ENCODE measurements around the gene NT5DC2. TPM values are rescaled to one million over a fixed set of nuclear protein-coding genes. Genes with fewer than 3 reads are reported as not detected.

NT5DC2 gene
- total RNA-seq, 2 donors from 2014 or later, result 288 to 341 TPM

DNA sequence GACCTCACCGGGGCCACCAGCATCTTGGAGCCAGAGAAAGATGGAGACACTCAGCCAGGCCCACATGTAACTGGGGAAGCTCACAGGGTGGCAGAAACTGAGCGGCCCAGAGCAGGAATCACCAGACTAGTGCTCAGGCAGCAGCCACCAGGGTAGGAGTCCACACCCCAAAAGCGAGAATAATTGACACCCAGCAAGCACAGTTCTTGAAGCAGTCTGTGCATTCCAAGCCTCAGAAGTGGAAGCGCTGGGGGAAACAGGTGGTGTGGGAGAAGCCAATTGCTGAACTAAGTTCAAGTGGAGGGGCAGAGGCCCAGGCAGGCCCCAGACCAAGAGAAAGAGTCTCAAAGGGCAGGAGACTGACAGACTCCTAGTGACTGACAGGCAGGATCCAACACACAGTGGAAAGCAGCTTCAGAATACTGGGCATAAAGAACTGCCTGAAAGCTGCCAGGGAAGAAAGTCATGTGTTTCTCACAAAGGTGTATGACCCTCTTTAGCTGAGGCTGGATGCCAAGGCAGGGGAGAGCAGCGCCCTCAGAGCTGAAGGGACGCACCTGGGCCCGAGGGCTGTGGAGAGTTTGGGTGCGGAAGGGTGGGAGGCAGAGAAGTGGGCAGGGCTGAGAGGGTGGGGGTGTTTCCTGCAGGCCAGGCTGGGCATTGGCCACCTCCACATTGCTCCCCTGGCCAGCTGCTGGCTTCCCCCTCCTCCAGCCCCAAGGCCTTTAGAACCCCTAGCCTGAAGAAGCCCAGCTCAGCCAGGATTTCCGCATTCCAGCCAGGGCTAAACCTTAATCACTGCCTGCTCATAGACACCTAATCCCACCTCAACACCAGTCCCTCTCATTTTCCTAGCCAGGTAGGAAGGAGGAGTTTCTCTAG is 7.7 kb downstream of the NT5DC2 start:
- TF ChIP-seq, protein P1, sequence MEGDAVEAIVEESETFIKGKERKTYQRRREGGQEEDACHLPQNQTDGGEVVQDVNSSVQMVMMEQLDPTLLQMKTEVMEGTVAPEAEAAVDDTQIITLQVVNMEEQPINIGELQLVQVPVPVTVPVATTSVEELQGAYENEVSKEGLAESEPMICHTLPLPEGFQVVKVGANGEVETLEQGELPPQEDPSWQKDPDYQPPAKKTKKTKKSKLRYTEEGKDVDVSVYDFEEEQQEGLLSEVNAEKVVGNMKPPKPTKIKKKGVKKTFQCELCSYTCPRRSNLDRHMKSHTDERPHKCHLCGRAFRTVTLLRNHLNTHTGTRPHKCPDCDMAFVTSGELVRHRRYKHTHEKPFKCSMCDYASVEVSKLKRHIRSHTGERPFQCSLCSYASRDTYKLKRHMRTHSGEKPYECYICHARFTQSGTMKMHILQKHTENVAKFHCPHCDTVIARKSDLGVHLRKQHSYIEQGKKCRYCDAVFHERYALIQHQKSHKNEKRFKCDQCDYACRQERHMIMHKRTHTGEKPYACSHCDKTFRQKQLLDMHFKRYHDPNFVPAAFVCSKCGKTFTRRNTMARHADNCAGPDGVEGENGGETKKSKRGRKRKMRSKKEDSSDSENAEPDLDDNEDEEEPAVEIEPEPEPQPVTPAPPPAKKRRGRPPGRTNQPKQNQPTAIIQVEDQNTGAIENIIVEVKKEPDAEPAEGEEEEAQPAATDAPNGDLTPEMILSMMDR (conservative IDR thresholded peaks at IDR 0.05), result no peak
- Mint-ChIP-seq H3K27ac (no peak overlapping the region), H3K27me3 (ENCODE audit: insufficient read depth) (no peaks in the 10 kb centered on the region), H3K4me3 (no peak overlapping the region), H3K4me1 (no peaks in the 10 kb centered on the region), H3K36me3 (ENCODE audit: low read depth) (peaks cover 34% of the 10 kb centered on the region), H3K9me3 (no peaks in the 10 kb centered on the region)
- H3K9ac ChIP-seq (ENCODE audit: extremely low read depth, low read length, poor library complexity, severe bottlenecking), result no peak overlapping the region
- H3K9me3 ChIP-seq (ENCODE audit: control insufficient read depth, low read length), result no peaks in the 10 kb centered on the region
- no peaks in the 10 kb centered on the region for H3K4me1 ChIP-seq (ENCODE audit: control insufficient read depth, insufficient read depth, low read length)
- 88 to 93% methylated on average over 3 to 9 of the region's 9 CpGs for WGBS, 2 experiments (ENCODE audit: insufficient coverage in 1 of 2, insufficient read length in 1 of 2)
- peaks cover 60% of the 10 kb centered on the region for H3K36me3 ChIP-seq (ENCODE audit: control insufficient read depth, insufficient read depth, low read length)
- H3K4me3 ChIP-seq (ENCODE audit: low read length), result no peak overlapping the region
- DNase-seq, result no peak
- H3K27ac ChIP-seq (ENCODE audit: low read depth, low read length), result peak overlapping the region; percentile 24
- no peaks in the 10 kb centered on the region for H3K27me3 ChIP-seq (ENCODE audit: control insufficient read depth, insufficient read depth, low read length, poor library complexity, severe bottlenecking)

DNA sequence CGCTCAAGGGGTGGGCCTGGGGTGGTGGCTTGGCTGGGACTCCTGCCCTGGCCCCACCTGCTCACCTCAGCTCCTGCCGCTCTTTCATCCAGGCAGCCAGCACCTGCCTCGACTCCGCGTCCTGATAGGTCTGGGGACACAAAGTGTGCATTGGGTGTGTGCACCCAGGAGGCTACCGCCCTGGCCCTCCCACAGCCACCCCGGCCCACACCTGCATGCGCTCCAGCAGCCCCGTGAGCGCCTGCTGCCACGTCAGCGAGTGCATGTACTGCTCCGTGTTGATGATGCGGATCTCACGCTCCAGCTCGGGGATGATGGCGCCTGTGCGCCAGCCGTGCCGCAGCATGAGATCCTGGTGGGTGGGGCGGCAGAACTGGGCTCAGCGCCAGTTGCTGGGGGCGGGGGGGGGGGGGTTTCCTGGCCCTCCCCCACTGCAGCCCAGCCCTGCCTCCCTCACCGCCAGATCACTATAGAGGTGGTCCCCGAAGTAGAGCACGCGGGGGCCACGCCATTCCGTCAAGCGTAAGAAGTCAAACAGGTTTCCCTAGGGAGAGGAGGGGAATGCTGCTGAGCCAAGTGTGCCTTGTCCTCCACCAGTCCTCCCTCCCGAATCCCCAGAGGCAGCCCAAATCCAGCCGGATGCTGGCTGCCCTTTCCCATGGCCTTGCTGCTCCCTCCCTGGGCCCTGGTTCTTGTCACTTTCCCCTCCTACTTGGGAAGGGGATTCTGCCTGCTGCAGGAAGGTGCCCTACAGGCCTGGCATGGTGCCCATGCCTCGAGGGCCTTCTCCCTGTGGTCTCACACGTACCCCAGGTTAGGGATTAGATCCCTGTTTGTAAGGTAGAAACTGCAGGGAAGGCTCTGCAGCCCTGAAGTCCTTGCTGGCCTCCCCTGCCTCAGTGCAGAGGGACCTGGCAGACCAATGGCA is 8.6 kb downstream of the NT5DC2 start:
- Histone ChIP-seq H3K4me3 (ENCODE audit: low read length) (no peak overlapping the region), H3K4me1 (ENCODE audit: control insufficient read depth, insufficient read depth, low read length) (no peaks in the 10 kb centered on the region), H3K9ac (ENCODE audit: extremely low read depth, low read length, poor library complexity, severe bottlenecking) (no peak overlapping the region), H3K9me3 (ENCODE audit: control insufficient read depth, low read length) (no peaks in the 10 kb centered on the region), H3K27ac (ENCODE audit: low read depth, low read length) (peak overlapping the region; percentile 49), H3K36me3 (ENCODE audit: control insufficient read depth, insufficient read depth, low read length) (peaks cover 53% of the 10 kb centered on the region), H3K27me3 (ENCODE audit: control insufficient read depth, insufficient read depth, low read length, poor library complexity, severe bottlenecking) (no peaks in the 10 kb centered on the region)
- Mint-ChIP-seq H3K27me3 (ENCODE audit: insufficient read depth) (no peaks in the 10 kb centered on the region), H3K36me3 (ENCODE audit: low read depth) (peaks cover 32% of the 10 kb centered on the region), H3K4me1 (no peaks in the 10 kb centered on the region), H3K9me3 (no peaks in the 10 kb centered on the region), H3K27ac (no peak overlapping the region), H3K4me3 (no peak overlapping the region)
- TF ChIP-seq, protein P1 (conservative IDR thresholded peaks at IDR 0.05), result no peak
- WGBS, 2 experiments (ENCODE audit: insufficient coverage in 1 of 2, insufficient read length in 1 of 2), result 96 to 99% methylated on average over 22 to 34 of the region's 34 CpGs
- no peak for DNase-seq

DNA sequence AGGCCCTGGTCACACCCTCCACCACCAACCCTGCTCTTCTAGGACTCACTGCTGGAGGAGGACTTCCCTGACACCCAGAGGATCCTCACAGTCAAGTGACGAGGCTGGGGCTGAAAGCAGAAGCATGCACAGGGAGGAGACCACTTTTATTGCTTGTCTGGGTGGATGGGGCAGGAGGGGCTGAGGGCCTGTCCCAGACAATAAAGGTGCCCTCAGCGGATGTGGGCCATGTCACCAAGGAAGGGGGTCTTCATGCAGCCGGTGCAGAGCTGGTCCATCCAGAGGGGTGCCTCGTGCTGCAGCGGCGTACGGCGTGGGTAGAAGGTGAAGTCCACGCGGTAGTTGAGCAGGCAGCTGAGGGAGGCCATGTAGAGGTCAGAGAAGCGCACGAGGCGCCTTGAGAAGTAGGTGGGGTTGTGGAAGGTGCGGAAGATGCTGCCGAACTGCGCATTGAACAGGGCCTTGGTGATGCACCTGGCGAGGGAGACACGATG is 9.4 kb downstream of the NT5DC2 start:
- no peak for DNase-seq
- 96 to 97% methylated on average over 16 to 18 of the region's 18 CpGs for WGBS, 2 experiments (ENCODE audit: insufficient coverage in 1 of 2, insufficient read length in 1 of 2)
- Histone ChIP-seq H3K9me3 (ENCODE audit: control insufficient read depth, low read length) (no peaks in the 10 kb centered on the region), H3K27me3 (ENCODE audit: control insufficient read depth, insufficient read depth, low read length, poor library complexity, severe bottlenecking) (no peaks in the 10 kb centered on the region), H3K4me1 (ENCODE audit: control insufficient read depth, insufficient read depth, low read length) (no peaks in the 10 kb centered on the region), H3K9ac (ENCODE audit: extremely low read depth, low read length, poor library complexity, severe bottlenecking) (no peak overlapping the region), H3K27ac (ENCODE audit: low read depth, low read length) (no peak overlapping the region), H3K4me3 (ENCODE audit: low read length) (no peak overlapping the region), H3K36me3 (ENCODE audit: control insufficient read depth, insufficient read depth, low read length) (peaks cover 46% of the 10 kb centered on the region)
- no peaks in the 10 kb centered on the region for H3K9me3 Mint-ChIP-seq
- no peaks in the 10 kb centered on the region for H3K27me3 Mint-ChIP-seq (ENCODE audit: insufficient read depth)
- H3K4me1 Mint-ChIP-seq, result no peaks in the 10 kb centered on the region
- H3K27ac Mint-ChIP-seq, result no peak overlapping the region
- H3K36me3 Mint-ChIP-seq (ENCODE audit: low read depth), result peaks cover 32% of the 10 kb centered on the region
- no peak overlapping the region for H3K4me3 Mint-ChIP-seq
- TF ChIP-seq, protein P1 (conservative IDR thresholded peaks at IDR 0.05), result no peak

All from endodermal cell (in vitro differentiated cells).